Keratinocyte (primary cell): ENCODE measurements around the gene CANT1. TPM values are rescaled to one million over a fixed set of nuclear protein-coding genes. Genes with fewer than 3 reads are reported as not detected.

ENCODE experiments used
- DNase-seq: peaks from one replicate; pipeline ENCODE4 v3.0.0-alpha.2; 2011; ENCODE audit warnings: low read depth, missing footprints, low spot score
- FAIRE-seq: peaks from 2 replicates; lab custom pipeline; 2011; peaks lifted over from hg19 to GRCh38; lab: Jason Lieb, UNC
- H2AFZ ChIP-seq: 2 replicates; pipeline ENCODE4 v1.6.0; 2012; ENCODE audit warnings: low read length, control low read depth, inconsistent platforms; ENCODE audit not compliant: control insufficient read depth
- H3K27ac ChIP-seq: 2 replicates; pipeline ENCODE4 v1.5.1; 2011; ENCODE audit warnings: low read length; ENCODE audit not compliant: control insufficient read depth, insufficient read depth
- H3K27me3 ChIP-seq: 3 replicates; pipeline ENCODE4 v1.6.0; 2011; ENCODE audit warnings: low read length; ENCODE audit not compliant: control insufficient read depth, insufficient read depth; ENCODE audit errors: extremely low read depth
- H3K36me3 ChIP-seq, 2 experiments: 2 replicates in 1 of 2; 3 replicates in 1 of 2; pipeline ENCODE4 v1.5.1; 2011; ENCODE audit warnings: low read length in 2 of 2, mild to moderate bottlenecking in 1 of 2; ENCODE audit not compliant: control insufficient read depth in 2 of 2, insufficient read depth in 2 of 2; ENCODE audit errors: extremely low read depth in 1 of 2
- H3K4me1 ChIP-seq: 3 replicates; pipeline ENCODE4 v1.5.1; 2011; ENCODE audit warnings: low read length; ENCODE audit not compliant: control insufficient read depth, insufficient read depth; ENCODE audit errors: extremely low read depth
- H3K4me2 ChIP-seq: 3 replicates; pipeline ENCODE4 v1.6.0; 2011; ENCODE audit warnings: low read depth, low read length; ENCODE audit not compliant: control insufficient read depth, insufficient read depth; ENCODE audit errors: extremely low read depth
- H3K4me3 ChIP-seq, 3 experiments: fragments of 200-600 bp in 1 of 3; sonication (generic) in 1 of 3; 2 replicates in 2 of 3; 3 replicates in 1 of 3; pipeline ENCODE4 v1.5.1; 2011 to 2016; ENCODE audit warnings: low read length in 3 of 3, mild to moderate bottlenecking in 3 of 3, control low read depth in 2 of 3, inconsistent platforms in 1 of 3, low read depth in 1 of 3, mixed read lengths in 1 of 3, mixed run types in 1 of 3, moderate library complexity in 1 of 3; ENCODE audit not compliant: control insufficient read depth in 2 of 3, insufficient read depth in 2 of 3; ENCODE audit errors: extremely low read depth in 1 of 3
- H3K79me2 ChIP-seq: 2 replicates; pipeline ENCODE4 v1.6.0; 2012; ENCODE audit warnings: low read length; ENCODE audit not compliant: control insufficient read depth, insufficient read depth
- H3K9ac ChIP-seq: 3 replicates; pipeline ENCODE4 v1.6.0; 2011; ENCODE audit warnings: low read length; ENCODE audit not compliant: control insufficient read depth, insufficient read depth; ENCODE audit errors: extremely low read depth
- H3K9me1 ChIP-seq: 3 replicates; pipeline ENCODE4 v1.6.0; 2011; ENCODE audit warnings: low read length; ENCODE audit not compliant: control insufficient read depth, insufficient read depth; ENCODE audit errors: extremely low read depth
- H3K9me3 ChIP-seq: 2 replicates; pipeline ENCODE4 v1.5.1; 2012; ENCODE audit warnings: low read depth, low read length; ENCODE audit not compliant: control insufficient read depth
- H4K20me1 ChIP-seq: 3 replicates; pipeline ENCODE4 v1.6.0; 2011; ENCODE audit warnings: low read length; ENCODE audit not compliant: control insufficient read depth, insufficient read depth; ENCODE audit errors: extremely low read depth
- CTCF ChIP-seq, 3 experiments: IDR thresholded peaks in 1 of 3; conservative IDR thresholded peaks in 1 of 3; optimal IDR thresholded peaks in 1 of 3; 2 replicates in 2 of 3; 3 replicates in 1 of 3; pipeline versions ENCODE3 to v1.5.1; 2011; ENCODE audit warnings: low read length in 3 of 3, mild to moderate bottlenecking in 3 of 3, moderate library complexity in 2 of 3, control low read depth in 1 of 3, inconsistent platforms in 1 of 3; ENCODE audit not compliant: insufficient read depth in 2 of 3; ENCODE audit errors: extremely low read depth in 1 of 3
- EZH2 ChIP-seq: IDR thresholded peaks from one replicate; pipeline ENCODE4 v1.6.1; 2012; ENCODE audit warnings: inconsistent platforms, mild to moderate bottlenecking, low read length, moderate library complexity
- dilution Hi-C: fragments of 300-500 bp; cut with MboI; formaldehyde crosslinking; loops from one replicate; pipeline ENCODE4 v1.7.0; 2020; ENCODE audit warnings: low sequenced_read_pairs; ENCODE audit not compliant: extremely low pct_ligation_motif_present
- polyA plus RNA-seq, 5 experiments: library from polyadenylated mRNA; depleted of rRNA in 3 of 5; stranded (reverse) in 3 of 5; stranded (forward) in 1 of 5; unstranded in 1 of 5; fragments of >200 nt; gene quantifications; 1 replicate in 1 of 5; 2 replicates in 3 of 5; 3 replicates in 1 of 5; pipeline versions ENCODE4 v1.2.1 to v1.2.3, GENCODE V29; 2011 to 2012; ENCODE audit warnings: missing spikeins in 2 of 5, low read depth in 1 of 5, low replicate concordance in 1 of 5

The CANT1 gene
- polyA plus RNA-seq, 1 donor (not counting 4 experiments of a cell fraction or from before 2014, with no cell fraction given) = 53.2 TPM

- peak overlapping the region; percentile 61 for H3K4me2 ChIP-seq
- dilution Hi-C loops = no loop called here
- no peak for DNase-seq
- no peak for FAIRE-seq
- no peak overlapping the region for H2AFZ ChIP-seq
- no peaks in the 10 kb centered on the region for H3K79me2 ChIP-seq
- H3K27me3 ChIP-seq = no peaks in the 10 kb centered on the region
- peak; percentile 73 to 87 (median 77) for TF ChIP-seq CTCF (optimal IDR thresholded peaks at IDR 0.05 in 1 of 3, IDR thresholded peaks at IDR 0.05 in 1 of 3, conservative IDR thresholded peaks at IDR 0.05 in 1 of 3; ENCODE audit: extremely low read depth in 1 of 3, insufficient read depth in 2 of 3, low read length in 3 of 3)
- no peak for TF ChIP-seq EZH2
- no peak overlapping the region for H3K4me3 ChIP-seq
- peaks cover 17% of the 10 kb centered on the region for H3K4me1 ChIP-seq
- peaks cover 2% of the 10 kb centered on the region for H4K20me1 ChIP-seq
- no peaks in the 10 kb centered on the region for H3K9me1 ChIP-seq
- no peaks in the 10 kb centered on the region for H3K9me3 ChIP-seq
- peak overlapping the region; percentile 39 for H3K9ac ChIP-seq
- H3K36me3 ChIP-seq = peaks cover 0 to 9% of the 10 kb centered on the region in 2 experiments
- H3K27ac ChIP-seq = no peak overlapping the region
These were observed 38.5 kb downstream of the CANT1 start for GRCh38 chr17:78970834-78971755.

GRCh38 chr17:78969865-78970264 is 39.7 kb downstream of the CANT1 start:
- dilution Hi-C loops = no loop called here
- no peak for FAIRE-seq

More at GRCh38 chr17:78969865-78970264, 39.7 kb downstream of the CANT1 start:
- H3K27me3 ChIP-seq = no peaks in the 10 kb centered on the region
- no peaks in the 10 kb centered on the region for H3K9me1 ChIP-seq
- no peak for DNase-seq
- H3K9me3 ChIP-seq = no peaks in the 10 kb centered on the region
- H3K36me3 ChIP-seq = peaks cover 0 to 9% of the 10 kb centered on the region in 2 experiments
- H2AFZ ChIP-seq = no peak overlapping the region
- no peak overlapping the region for H3K4me2 ChIP-seq
- no peak overlapping the region for H3K27ac ChIP-seq
- H3K79me2 ChIP-seq = no peaks in the 10 kb centered on the region
- peaks cover 8% of the 10 kb centered on the region for H3K4me1 ChIP-seq
- H3K4me3 ChIP-seq = no peak overlapping the region
- no peak overlapping the region for H3K9ac ChIP-seq
- peaks cover 2% of the 10 kb centered on the region for H4K20me1 ChIP-seq
- no peak for TF ChIP-seq CTCF (optimal IDR thresholded peaks at IDR 0.05 in 1 of 3, IDR thresholded peaks at IDR 0.05 in 1 of 3, conservative IDR thresholded peaks at IDR 0.05 in 1 of 3; ENCODE audit: extremely low read depth in 1 of 3, insufficient read depth in 2 of 3, low read length in 3 of 3)
